Breast epithelium (tissue), 3 donors: ENCODE results near the gene AP2A1.

Experiments used
- CTCF ChIP-seq, 3 donors: fragments of 450-650 bp; IDR thresholded peaks; one replicate each; pipeline ENCODE4 v1.5.1; 2016 to 2017; ENCODE audit warnings: antibody characterized with exemption in 3 of 3, mild to moderate bottlenecking in 3 of 3, moderate library complexity in 3 of 3
- POLR2A ChIP-seq: fragments of 450-650 bp; IDR thresholded peaks from one replicate; pipeline ENCODE4 v1.6.1; 2016; ENCODE audit warnings: antibody characterized with exemption, mild to moderate bottlenecking, moderate library complexity

- TF ChIP-seq POLR2A (no peak), CTCF (IDR thresholded peaks at IDR 0.05) (no peak)
These were observed 39.4 kb upstream of the AP2A1 start for GRCh38 chr19:49727217-49728030.
